GM18505 (cell line): Measurements from ENCODE around the gene MARK1.

Experiments used
- ATAC-seq: cut with Tn5 transposase; IDR thresholded peaks from one replicate; pipeline ENCODE4 v1.9.1; 2021; ENCODE audit not compliant: unreplicated experiment
- POLR2A ChIP-seq: IDR thresholded peaks from 4 replicates; pipeline ENCODE4 v1.6.1; 2011; ENCODE audit warnings: borderline replicate concordance; ENCODE audit not compliant: insufficient read depth, insufficient read length; ENCODE audit errors: extremely low read depth

MARK1 gene

GRCh38 chr1:220527908-220528678 is at the start of gene MARK1:
Gene MARK1, plus strand, starts transcription at chr1:220528136. Its CDS starts 687 bp downstream, at chr1:220528823.
- peak; percentile 63 for ATAC-seq
- TF ChIP-seq POLR2A: no peak

- no peak for TF ChIP-seq POLR2A
- no peak for ATAC-seq
Observed at GRCh38 chr1:220483700-220484099, 44.2 kb upstream of the MARK1 start.

GRCh38 chr1:220484135-220484534 is 43.8 kb upstream of the MARK1 start:
- TF ChIP-seq POLR2A: no peak
- ATAC-seq: no peak

- ATAC-seq: no peak
Observed at GRCh38 chr1:220485131-220485530, 42.8 kb upstream of the MARK1 start.

GRCh38 chr1:220485791-220486190 is 42.1 kb upstream of the MARK1 start:
- no peak for ATAC-seq

More at GRCh38 chr1:220485131-220485530, 42.8 kb upstream of the MARK1 start:
- no peak for TF ChIP-seq POLR2A

GRCh38 chr1:220487297-220487820 is 40.6 kb upstream of the MARK1 start:
- TF ChIP-seq POLR2A: no peak
- ATAC-seq: no peak

More at GRCh38 chr1:220485791-220486190, 42.1 kb upstream of the MARK1 start:
- no peak for TF ChIP-seq POLR2A

- no peak for TF ChIP-seq POLR2A
- no peak for ATAC-seq
Observed at GRCh38 chr1:220491891-220492290, 36.0 kb upstream of the MARK1 start.

- no peak for TF ChIP-seq POLR2A
- ATAC-seq: no peak
Observed at GRCh38 chr1:220497220-220497947, 30.6 kb upstream of the MARK1 start.

- no peak for ATAC-seq
- no peak for TF ChIP-seq POLR2A
Observed at GRCh38 chr1:220498188-220498587, 29.7 kb upstream of the MARK1 start.

GRCh38 chr1:220500372-220500771 is 27.6 kb upstream of the MARK1 start:
- ATAC-seq: no peak
- TF ChIP-seq POLR2A: no peak

GRCh38 chr1:220504329-220504728 is 23.6 kb upstream of the MARK1 start:
- TF ChIP-seq POLR2A: no peak
- no peak for ATAC-seq

GRCh38 chr1:220507085-220507484 is 20.9 kb upstream of the MARK1 start:
- no peak for ATAC-seq
- TF ChIP-seq POLR2A: no peak

GRCh38 chr1:220511179-220511578 is 16.8 kb upstream of the MARK1 start:
- ATAC-seq: no peak
- TF ChIP-seq POLR2A: no peak

- TF ChIP-seq POLR2A: no peak
- no peak for ATAC-seq
Observed at GRCh38 chr1:220511785-220512184, 16.2 kb upstream of the MARK1 start.
